HepG2 (cell line): ENCODE data around the gene ACAP1. TPM values are rescaled to one million over a fixed set of nuclear protein-coding genes. Genes with fewer than 3 reads are reported as not detected.
A peak's percentile ranks its signal among the peaks of the same experiment; 100 is the strongest.

Experiments
- DMAP1 ChIP-seq: IDR thresholded peaks from 2 replicates; pipeline ENCODE4 v1.6.1; 2016
- EZH2 ChIP-seq: conservative IDR thresholded peaks from 2 replicates; pipeline ENCODE4 v1.6.1; 2012; ENCODE audit warnings: mild to moderate bottlenecking, low read depth, low read length, moderate library complexity
- GTF3A ChIP-seq: sonication (generic); formaldehyde crosslinking; conservative IDR thresholded peaks from 2 replicates; pipeline ENCODE4 v1.4.0; 2020; ENCODE audit warnings: mild to moderate bottlenecking, missing genetic modification reagents
- HNF1B ChIP-seq: sonication (generic); formaldehyde crosslinking; IDR thresholded peaks from 2 replicates; pipeline ENCODE4 v1.5.1; 2020; ENCODE audit warnings: mild to moderate bottlenecking, moderate library complexity, missing genetic modification reagents
- HNRNPUL1 ChIP-seq: fragments of 200-400 bp; formaldehyde crosslinking; IDR thresholded peaks from 2 replicates; pipeline ENCODE4 v1.6.1; 2017; ENCODE audit warnings: low read depth, mild to moderate bottlenecking, low read length, moderate library complexity
- POLR2AphosphoS5 ChIP-seq: IDR thresholded peaks from 2 replicates; pipeline ENCODE4 v1.6.1; 2012; ENCODE audit warnings: low read depth, low read length
- PRDM15 ChIP-seq: sonication (generic); formaldehyde crosslinking; IDR thresholded peaks from 2 replicates; pipeline ENCODE4 v1.4.0; 2020; ENCODE audit warnings: missing genetic modification reagents
- RFX5 ChIP-seq: IDR thresholded peaks from 2 replicates; pipeline ENCODE4 v1.6.1; 2011; ENCODE audit warnings: low read depth, low read length, improper control_type of control experiment
- ZNF331 ChIP-seq: sonication (generic); formaldehyde crosslinking; IDR thresholded peaks from 2 replicates; pipeline ENCODE4 v1.4.0; 2020; ENCODE audit warnings: missing genetic modification reagents
- ZNF574 ChIP-seq: sonication (generic); formaldehyde crosslinking; IDR thresholded peaks from 2 replicates; pipeline ENCODE4 v1.4.0; 2020; ENCODE audit warnings: missing genetic modification reagents
- ZNF713 ChIP-seq: sonication (generic); formaldehyde crosslinking; IDR thresholded peaks from 2 replicates; pipeline ENCODE4 v1.4.0; 2020; ENCODE audit warnings: mild to moderate bottlenecking, missing genetic modification reagents
- polyA plus RNA-seq, 8 experiments: library from polyadenylated mRNA; depleted of rRNA in 3 of 8; stranded (reverse) in 7 of 8; unstranded in 1 of 8; fragments of >200 nt; fragmentation: Illumina TruSeq in 4 of 8; extraction: Trizol in 4 of 8; gene quantifications; 2 replicates each; pipeline versions ENCODE4 v1.2.1 to v1.2.3, GENCODE V29; 2011 to 2016; ENCODE audit warnings: low read depth in 4 of 8, missing spikeins in 1 of 8, mixed read lengths in 1 of 8; ENCODE audit not compliant: insufficient read depth in 1 of 8
- total RNA-seq, 5 experiments: library from RNA; depleted of rRNA; stranded (reverse); fragments of >200 nt; fragmentation: Illumina TruSeq; extraction: Trizol; gene quantifications; 2 replicates each; pipeline ENCODE4 v1.2.3, GENCODE V29; 2016; ENCODE audit warnings: low read depth in 1 of 5
- TF ChIP-seq, protein P1 (sequence below): sonication (generic); formaldehyde crosslinking; IDR thresholded peaks from 2 replicates; pipeline ENCODE4 v1.4.0; 2020; ENCODE audit warnings: missing genetic modification reagents
- TF ChIP-seq, protein P2 (sequence below): sonication (generic); formaldehyde crosslinking; IDR thresholded peaks from 2 replicates; pipeline ENCODE4 v1.4.0; 2020; ENCODE audit warnings: missing genetic modification reagents

ACAP1 gene
- total and polyA plus RNA-seq, 2 of the 13 experiments (the other 11 are each of a cell fraction or from before 2014, with no cell fraction given) = 1.3 to 2.5 TPM

GRCh38 chr17:7314719-7315569, 21.4 kb upstream of the ACAP1 start, which contains the start of gene GPS2 (continued):
- peak; percentile 97 for TF ChIP-seq ZNF574 (CRISPR knock-in tag)
- peak; percentile 68; the same call in 1 of the 2 replicates for TF ChIP-seq GTF3A (CRISPR knock-in tag)
- TF ChIP-seq POLR2AphosphoS5 = peak; percentile 79
- peak; percentile 74; the same call in 1 of the 2 replicates for TF ChIP-seq ZNF331 (CRISPR knock-in tag)
- TF ChIP-seq DMAP1 (CRISPR knock-in tag) = peak; percentile 67; the same call in 1 of the 2 replicates
- TF ChIP-seq, protein P1, sequence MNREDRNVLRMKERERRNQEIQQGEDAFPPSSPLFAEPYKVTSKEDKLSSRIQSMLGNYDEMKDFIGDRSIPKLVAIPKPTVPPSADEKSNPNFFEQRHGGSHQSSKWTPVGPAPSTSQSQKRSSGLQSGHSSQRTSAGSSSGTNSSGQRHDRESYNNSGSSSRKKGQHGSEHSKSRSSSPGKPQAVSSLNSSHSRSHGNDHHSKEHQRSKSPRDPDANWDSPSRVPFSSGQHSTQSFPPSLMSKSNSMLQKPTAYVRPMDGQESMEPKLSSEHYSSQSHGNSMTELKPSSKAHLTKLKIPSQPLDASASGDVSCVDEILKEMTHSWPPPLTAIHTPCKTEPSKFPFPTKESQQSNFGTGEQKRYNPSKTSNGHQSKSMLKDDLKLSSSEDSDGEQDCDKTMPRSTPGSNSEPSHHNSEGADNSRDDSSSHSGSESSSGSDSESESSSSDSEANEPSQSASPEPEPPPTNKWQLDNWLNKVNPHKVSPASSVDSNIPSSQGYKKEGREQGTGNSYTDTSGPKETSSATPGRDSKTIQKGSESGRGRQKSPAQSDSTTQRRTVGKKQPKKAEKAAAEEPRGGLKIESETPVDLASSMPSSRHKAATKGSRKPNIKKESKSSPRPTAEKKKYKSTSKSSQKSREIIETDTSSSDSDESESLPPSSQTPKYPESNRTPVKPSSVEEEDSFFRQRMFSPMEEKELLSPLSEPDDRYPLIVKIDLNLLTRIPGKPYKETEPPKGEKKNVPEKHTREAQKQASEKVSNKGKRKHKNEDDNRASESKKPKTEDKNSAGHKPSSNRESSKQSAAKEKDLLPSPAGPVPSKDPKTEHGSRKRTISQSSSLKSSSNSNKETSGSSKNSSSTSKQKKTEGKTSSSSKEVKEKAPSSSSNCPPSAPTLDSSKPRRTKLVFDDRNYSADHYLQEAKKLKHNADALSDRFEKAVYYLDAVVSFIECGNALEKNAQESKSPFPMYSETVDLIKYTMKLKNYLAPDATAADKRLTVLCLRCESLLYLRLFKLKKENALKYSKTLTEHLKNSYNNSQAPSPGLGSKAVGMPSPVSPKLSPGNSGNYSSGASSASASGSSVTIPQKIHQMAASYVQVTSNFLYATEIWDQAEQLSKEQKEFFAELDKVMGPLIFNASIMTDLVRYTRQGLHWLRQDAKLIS = no peak
- no peak for TF ChIP-seq HNRNPUL1
- TF ChIP-seq RFX5 = no peak
- no peak for TF ChIP-seq PRDM15 (CRISPR knock-in tag)
- TF ChIP-seq, protein P2, sequence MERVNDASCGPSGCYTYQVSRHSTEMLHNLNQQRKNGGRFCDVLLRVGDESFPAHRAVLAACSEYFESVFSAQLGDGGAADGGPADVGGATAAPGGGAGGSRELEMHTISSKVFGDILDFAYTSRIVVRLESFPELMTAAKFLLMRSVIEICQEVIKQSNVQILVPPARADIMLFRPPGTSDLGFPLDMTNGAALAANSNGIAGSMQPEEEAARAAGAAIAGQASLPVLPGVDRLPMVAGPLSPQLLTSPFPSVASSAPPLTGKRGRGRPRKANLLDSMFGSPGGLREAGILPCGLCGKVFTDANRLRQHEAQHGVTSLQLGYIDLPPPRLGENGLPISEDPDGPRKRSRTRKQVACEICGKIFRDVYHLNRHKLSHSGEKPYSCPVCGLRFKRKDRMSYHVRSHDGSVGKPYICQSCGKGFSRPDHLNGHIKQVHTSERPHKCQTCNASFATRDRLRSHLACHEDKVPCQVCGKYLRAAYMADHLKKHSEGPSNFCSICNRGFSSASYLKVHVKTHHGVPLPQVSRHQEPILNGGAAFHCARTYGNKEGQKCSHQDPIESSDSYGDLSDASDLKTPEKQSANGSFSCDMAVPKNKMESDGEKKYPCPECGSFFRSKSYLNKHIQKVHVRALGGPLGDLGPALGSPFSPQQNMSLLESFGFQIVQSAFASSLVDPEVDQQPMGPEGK (CRISPR knock-in tag) = peak; percentile 24; the same call in 1 of the 2 replicates
- TF ChIP-seq HNF1B = peak; percentile 77
- TF ChIP-seq ZNF713 = peak; percentile 28; the same call in 1 of the 2 replicates
- no peak for TF ChIP-seq EZH2
